ENCODE results near the gene LYST.
A peak's percentile ranks its signal among the peaks of the same experiment; 100 is the strongest.

LYST gene

DNA sequence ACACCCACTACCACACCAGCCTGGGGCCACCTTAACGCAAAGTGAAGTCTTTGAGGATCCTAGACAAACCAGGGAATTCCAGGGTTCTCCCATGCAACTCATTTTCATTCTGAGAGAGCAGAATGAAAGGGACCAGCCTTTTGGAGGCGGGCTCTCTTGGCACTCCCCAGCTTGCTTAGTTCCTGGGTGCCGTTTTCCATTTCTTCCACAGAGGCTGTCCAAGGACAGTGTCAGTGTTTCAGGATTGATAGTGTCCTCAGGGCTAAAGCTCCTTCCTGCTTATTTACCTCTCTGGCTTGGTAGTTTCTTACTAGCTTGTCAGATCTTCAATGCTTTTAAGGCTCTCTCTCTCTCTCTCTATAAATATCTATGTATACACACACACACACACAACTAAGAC lies 187.1 kb downstream of the LYST start:
- TF ChIP-seq, protein P1, sequence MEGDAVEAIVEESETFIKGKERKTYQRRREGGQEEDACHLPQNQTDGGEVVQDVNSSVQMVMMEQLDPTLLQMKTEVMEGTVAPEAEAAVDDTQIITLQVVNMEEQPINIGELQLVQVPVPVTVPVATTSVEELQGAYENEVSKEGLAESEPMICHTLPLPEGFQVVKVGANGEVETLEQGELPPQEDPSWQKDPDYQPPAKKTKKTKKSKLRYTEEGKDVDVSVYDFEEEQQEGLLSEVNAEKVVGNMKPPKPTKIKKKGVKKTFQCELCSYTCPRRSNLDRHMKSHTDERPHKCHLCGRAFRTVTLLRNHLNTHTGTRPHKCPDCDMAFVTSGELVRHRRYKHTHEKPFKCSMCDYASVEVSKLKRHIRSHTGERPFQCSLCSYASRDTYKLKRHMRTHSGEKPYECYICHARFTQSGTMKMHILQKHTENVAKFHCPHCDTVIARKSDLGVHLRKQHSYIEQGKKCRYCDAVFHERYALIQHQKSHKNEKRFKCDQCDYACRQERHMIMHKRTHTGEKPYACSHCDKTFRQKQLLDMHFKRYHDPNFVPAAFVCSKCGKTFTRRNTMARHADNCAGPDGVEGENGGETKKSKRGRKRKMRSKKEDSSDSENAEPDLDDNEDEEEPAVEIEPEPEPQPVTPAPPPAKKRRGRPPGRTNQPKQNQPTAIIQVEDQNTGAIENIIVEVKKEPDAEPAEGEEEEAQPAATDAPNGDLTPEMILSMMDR (conservative IDR thresholded peaks at IDR 0.05; ENCODE audit: low read length) = no peak
- DNase-seq (ENCODE audit: low read depth) = no peak
- no peak overlapping the region for H3K4me3 ChIP-seq (ENCODE audit: low read length)

DNA sequence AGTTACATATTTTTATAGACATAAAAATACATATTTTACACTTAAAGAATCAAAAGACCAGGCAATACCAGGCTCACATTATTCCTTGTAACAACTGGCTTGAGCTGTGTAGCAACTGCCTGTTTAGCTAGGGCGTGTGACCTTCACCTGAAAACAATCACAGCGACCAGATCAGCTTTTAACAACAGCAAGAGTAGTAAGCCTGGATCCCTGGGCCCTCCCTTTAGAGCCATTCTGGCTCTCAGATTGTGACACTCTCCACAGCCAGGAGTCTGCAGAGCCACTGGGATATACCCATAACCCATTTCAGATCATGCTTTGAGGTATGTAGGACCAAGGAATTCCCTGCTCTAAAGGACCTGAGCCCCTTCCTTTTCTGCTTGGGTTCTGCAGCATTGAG lies 187.7 kb downstream of the LYST start:
- no peak for DNase-seq (ENCODE audit: low read depth)

DNA sequence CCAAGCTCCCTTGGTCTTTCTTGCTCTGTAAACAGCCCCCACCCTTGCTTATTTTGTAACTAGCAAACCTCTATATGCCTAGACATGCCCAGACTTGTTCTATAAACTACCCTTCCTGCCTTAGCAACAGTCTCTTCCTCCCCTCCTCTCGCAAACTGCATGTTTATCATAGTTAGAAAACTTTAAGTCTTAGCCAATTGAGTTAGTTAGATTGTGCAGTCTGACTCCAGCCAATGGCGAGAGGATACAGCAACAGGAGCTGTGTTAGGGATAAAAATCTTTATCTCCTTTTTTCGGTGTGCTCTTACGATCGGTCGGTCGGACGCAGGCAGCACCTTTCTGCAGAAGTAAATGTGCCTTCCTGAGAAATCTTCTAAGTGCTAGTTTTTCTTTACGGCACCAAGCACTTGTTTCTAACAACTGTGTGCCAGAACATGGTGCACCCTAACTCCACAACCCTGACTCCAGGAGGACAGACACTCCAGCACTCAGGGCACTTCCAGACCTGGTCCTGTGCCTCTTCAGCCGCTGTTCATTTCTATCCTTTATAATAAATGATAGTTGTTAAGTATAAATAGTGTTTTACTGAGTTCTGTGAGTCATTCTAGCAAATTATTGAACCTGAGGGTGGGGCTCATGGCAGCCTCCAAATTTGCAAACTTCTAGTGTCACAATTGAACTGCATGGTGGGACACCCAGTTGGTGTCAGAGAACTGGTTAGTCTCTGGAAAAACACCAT lies 191.4 kb downstream of the LYST start:
- DNase-seq (ENCODE audit: low read depth) = peak; percentile 30
- TF ChIP-seq, protein P1 (conservative IDR thresholded peaks at IDR 0.05; ENCODE audit: low read length) = no peak

More for the DNA sequence above, 187.7 kb downstream of the LYST start:
- no peak overlapping the region for H3K4me3 ChIP-seq (ENCODE audit: low read length)
- TF ChIP-seq, protein P1 (conservative IDR thresholded peaks at IDR 0.05; ENCODE audit: low read length) = no peak

DNA sequence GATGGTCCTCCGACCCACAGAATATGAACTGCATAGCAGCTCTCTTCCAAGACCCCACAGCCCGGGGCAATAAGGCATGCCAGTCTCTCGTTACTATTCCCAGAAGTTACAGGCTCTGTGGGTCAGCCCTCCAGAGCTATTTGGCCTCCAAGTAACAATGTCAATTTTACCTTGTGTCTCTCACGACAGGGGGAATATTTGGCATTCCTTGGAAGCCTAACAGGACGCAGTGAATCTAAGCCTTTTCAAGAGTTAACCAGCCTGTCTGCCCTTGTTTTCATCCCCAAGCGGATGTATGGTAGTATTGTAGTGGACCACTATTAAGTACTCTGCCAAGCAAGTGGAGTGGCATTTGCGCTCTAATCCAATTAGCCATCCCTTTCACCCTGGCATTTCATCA lies 192.7 kb downstream of the LYST start:
- DNase-seq (ENCODE audit: low read depth) = no peak
- TF ChIP-seq, protein P1 (conservative IDR thresholded peaks at IDR 0.05; ENCODE audit: low read length) = no peak
- no peak overlapping the region for H3K4me3 ChIP-seq (ENCODE audit: low read length)

More for the DNA sequence above, 191.4 kb downstream of the LYST start:
- H3K4me3 ChIP-seq (ENCODE audit: low read length) = no peak overlapping the region

DNA sequence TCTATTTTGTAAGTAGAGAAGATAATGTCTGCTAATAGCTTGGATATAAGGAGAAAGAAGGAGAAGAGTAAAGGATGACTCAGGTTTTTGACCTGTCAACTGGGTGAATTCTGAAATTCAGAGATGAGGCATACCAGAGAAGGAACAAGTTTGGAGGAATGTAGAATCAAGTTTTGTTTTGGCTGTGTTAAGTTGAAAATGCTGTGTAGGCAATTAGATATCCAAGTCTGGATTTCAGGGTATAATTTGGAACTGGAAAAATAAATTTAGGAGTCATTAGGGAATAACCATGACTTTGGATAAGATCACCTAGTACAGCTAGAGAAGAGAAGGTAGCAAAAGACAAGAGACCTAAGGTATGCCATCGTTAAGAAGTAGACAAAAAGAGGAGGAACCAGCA lies 194.7 kb downstream of the LYST start:
- DNase-seq (ENCODE audit: low read depth) = no peak
- TF ChIP-seq, protein P1 (conservative IDR thresholded peaks at IDR 0.05; ENCODE audit: low read length) = no peak
- no peak overlapping the region for H3K4me3 ChIP-seq (ENCODE audit: low read length)

DNA sequence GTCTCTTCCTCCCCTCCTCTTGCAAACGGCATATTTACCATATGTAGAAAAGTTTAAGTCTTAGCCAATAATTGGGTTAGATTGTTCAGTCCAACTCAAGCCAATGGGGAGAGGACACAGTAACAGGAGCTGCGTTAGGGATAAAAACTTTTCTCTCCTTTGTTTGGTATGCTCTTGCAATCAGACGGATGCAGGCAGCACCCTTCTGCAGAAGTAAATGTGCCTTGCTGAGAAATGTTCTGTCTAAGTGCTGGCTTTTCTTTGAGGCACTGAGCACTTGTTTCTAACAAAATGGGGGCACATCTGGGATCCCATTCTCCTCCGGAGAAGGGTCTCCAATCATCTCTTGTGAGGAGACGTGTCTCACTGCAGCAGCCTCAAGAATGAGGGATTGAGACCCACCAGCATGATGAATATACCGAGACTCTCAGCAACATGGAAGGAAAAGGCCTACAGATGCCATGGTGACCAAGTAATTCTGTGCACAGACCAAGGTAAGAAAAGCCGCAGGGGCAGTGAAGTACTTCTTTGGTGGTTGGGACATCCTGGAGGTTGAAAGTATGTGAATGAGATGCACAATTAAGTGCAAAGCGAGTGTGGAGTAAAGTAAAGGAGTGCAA lies 196.4 kb downstream of the LYST start:
- TF ChIP-seq, protein P1 (conservative IDR thresholded peaks at IDR 0.05; ENCODE audit: low read length) = no peak
- DNase-seq (ENCODE audit: low read depth) = no peak
- no peak overlapping the region for H3K4me3 ChIP-seq (ENCODE audit: low read length)

DNA sequence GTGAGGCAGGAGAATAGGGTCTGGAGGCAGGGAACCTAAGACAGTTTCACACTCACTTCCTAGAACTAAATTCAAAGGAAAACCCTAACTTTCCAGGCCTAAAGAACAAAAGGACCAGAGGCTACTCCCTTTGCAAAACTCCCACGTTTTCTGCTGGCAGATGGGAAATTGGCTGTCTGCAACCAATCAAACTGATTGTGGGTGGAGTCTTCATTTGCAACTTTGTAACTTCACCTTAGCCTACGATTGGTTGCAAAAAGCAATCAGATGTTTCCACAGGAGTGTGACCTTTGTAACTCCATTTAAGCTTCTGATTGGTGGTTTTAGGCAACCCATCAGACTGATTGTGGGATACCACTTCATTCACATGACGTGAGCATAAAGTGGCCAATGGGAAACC lies 197.4 kb downstream of the LYST start:
- DNase-seq (ENCODE audit: low read depth) = no peak
- TF ChIP-seq, protein P1 (conservative IDR thresholded peaks at IDR 0.05; ENCODE audit: low read length) = no peak
- no peak overlapping the region for H3K4me3 ChIP-seq (ENCODE audit: low read length)

All from AG10803 (cell line).